GM12878 (cell line): ENCODE results near the gene PLA2G2C. TPM values are rescaled to one million over a fixed set of nuclear protein-coding genes. Genes with fewer than 3 reads are reported as not detected.

ENCODE experiments used
- ATAC-seq: fragments of 200-7000 bp; cut with Tn5 transposase; 3 replicates; pipeline ENCODE4 v1.9.1; 2020; ENCODE audit warnings: mild to moderate bottlenecking, moderate library complexity
- BruUV-seq: library from RNA; stranded (reverse); fragments of 400-500 nt; replicated peaks from 2 replicates; lab custom pipeline; 2021; lab: Mats Ljungman, UMichigan
- CTCF ChIA-PET: fragments of 300-600 bp; sonication (Branson Sonifier 250); formaldehyde crosslinking; extraction: SDS; loops from one replicate; lab custom pipeline; 2021; ENCODE audit warnings: inconsistent platforms; lab: Yijun Ruan, JAX
- POLR2A ChIA-PET: fragments of 350-600 bp; formaldehyde crosslinking; extraction: SDS; loops from one replicate; lab custom pipeline; 2021; ENCODE audit warnings: inconsistent platforms; lab: Charles Lee
- RAD21 ChIA-PET: fragments of 300-600 bp; sonication (Branson Sonifier 250); formaldehyde crosslinking; loops from one replicate; lab custom pipeline; 2023; ENCODE audit warnings: antibody characterized with exemption; ENCODE audit not compliant: unreplicated experiment; lab: Charles Lee
- SMC1A ChIA-PET: fragments of 300-600 bp; sonication (Branson Sonifier 250); formaldehyde crosslinking; loops from one replicate; lab custom pipeline; 2023; ENCODE audit not compliant: unreplicated experiment, uncharacterized antibody; lab: Charles Lee
- DNase-seq: peaks from one replicate; pipeline ENCODE4 v3.0.0-alpha.2; 2011; ENCODE audit warnings: low read depth, low spot score
- FAIRE-seq: peaks from 3 replicates; lab custom pipeline; 2011; peaks lifted over from hg19 to GRCh38; lab: Jason Lieb, UNC
- H2AFZ ChIP-seq: 2 replicates; pipeline ENCODE4 v1.6.0; 2011; ENCODE audit warnings: low read depth, low read length, control low read depth; ENCODE audit not compliant: control insufficient read depth
- H3K27ac ChIP-seq: 2 replicates; pipeline ENCODE4 v1.5.1; 2011; ENCODE audit warnings: control low read depth; ENCODE audit not compliant: control insufficient read depth, insufficient read depth
- H3K27me3 ChIP-seq, 2 experiments: replicated peaks in 1 of 2; 2 replicates each; pipeline versions ENCODE4 v1.6.0 to v1.6.1; 2011; ENCODE audit warnings: low read length in 1 of 2; ENCODE audit not compliant: control insufficient read depth in 2 of 2, insufficient read depth in 2 of 2
- H3K36me3 ChIP-seq, 2 experiments: 2 replicates each; pipeline ENCODE4 v1.5.1; 2011; ENCODE audit warnings: low read length in 1 of 2; ENCODE audit not compliant: control insufficient read depth in 2 of 2, insufficient read depth in 2 of 2
- H3K4me1 ChIP-seq: 2 replicates; pipeline ENCODE4 v1.6.1; 2011; ENCODE audit warnings: mild to moderate bottlenecking, low read length, moderate library complexity, mixed read lengths; ENCODE audit not compliant: control insufficient read depth, insufficient read depth
- H3K4me2 ChIP-seq: 2 replicates; pipeline ENCODE4 v1.6.0; 2011; ENCODE audit warnings: control low read depth; ENCODE audit not compliant: control insufficient read depth, insufficient read depth
- H3K4me3 ChIP-seq: fragments of 200-600 bp; sonication (generic); 2 replicates; pipeline ENCODE4 v1.5.1; 2016
- H3K79me2 ChIP-seq: 2 replicates; pipeline ENCODE4 v1.6.0; 2011; ENCODE audit warnings: low read length; ENCODE audit not compliant: control insufficient read depth, insufficient read depth
- H3K9ac ChIP-seq: 2 replicates; pipeline ENCODE4 v1.8.0; 2011; ENCODE audit warnings: low read length, control low read depth, mixed read lengths; ENCODE audit not compliant: control insufficient read depth, insufficient read depth
- H3K9me3 ChIP-seq: replicated peaks from 3 replicates; pipeline ENCODE4 v1.5.1; 2011; ENCODE audit warnings: mild to moderate bottlenecking, low read length; ENCODE audit not compliant: control insufficient read depth, insufficient read depth
- H4K20me1 ChIP-seq: 2 replicates; pipeline ENCODE4 v1.6.0; 2011; ENCODE audit not compliant: control insufficient read depth, insufficient read depth
- FOS ChIP-seq: IDR thresholded peaks from 3 replicates; pipeline ENCODE4 v1.6.1; 2011; ENCODE audit warnings: borderline replicate concordance; ENCODE audit not compliant: insufficient read length; ENCODE audit errors: extremely low read depth
- FOXK2 ChIP-seq: fragments of 450-650 bp; IDR thresholded peaks from 2 replicates; pipeline ENCODE4 v1.6.1; 2017; ENCODE audit warnings: mild to moderate bottlenecking, moderate library complexity
- HDGF ChIP-seq: fragments of 450-650 bp; IDR thresholded peaks from 2 replicates; pipeline ENCODE4 v1.6.1; 2016; ENCODE audit warnings: antibody characterized with exemption
- IRF4 ChIP-seq: IDR thresholded peaks from 2 replicates; pipeline ENCODE4 v1.6.1; 2011; ENCODE audit warnings: low read depth, low read length
- NFYA ChIP-seq: IDR thresholded peaks from 2 replicates; pipeline ENCODE4 v1.6.1; 2011; ENCODE audit warnings: low read depth, mild to moderate bottlenecking, low read length, improper control_type of control experiment, borderline replicate concordance
- SUPT20H ChIP-seq: IDR thresholded peaks from 2 replicates; pipeline ENCODE4 v1.6.1; 2011; ENCODE audit warnings: low read depth, mild to moderate bottlenecking, low read length, moderate library complexity, borderline replicate concordance; ENCODE audit not compliant: control insufficient read depth
- TCF3 ChIP-seq: IDR thresholded peaks from 2 replicates; pipeline ENCODE4 v1.6.1; 2012; ENCODE audit warnings: low read depth, mild to moderate bottlenecking, low read length, borderline replicate concordance; ENCODE audit not compliant: insufficient read depth
- ZNF217 ChIP-seq: fragments of 450-650 bp; IDR thresholded peaks from 2 replicates; pipeline ENCODE4 v1.6.1; 2017; ENCODE audit warnings: antibody characterized with exemption, mild to moderate bottlenecking
- WGBS: methylation state at CpG from one replicate; pipeline ENCODE4 v1.1.6; 2016; ENCODE audit warnings: low lambda C conversion rate; ENCODE audit not compliant: insufficient replicate concordance, insufficient coverage; ENCODE audit errors: missing lambda C conversion rate; 5-methylcytosine and 5-hydroxymethylcytosine counted together
- in situ Hi-C: fragments of 300-500 bp; cut with MboI; formaldehyde crosslinking; loops from 9 replicates; pipeline ENCODE4 v1.14.3; 2018; ENCODE audit warnings: mixed read lengths
- intact Hi-C: fragments of 100-400 bp; cut with micrococcal nuclease; formaldehyde crosslinking; loops from one replicate; pipeline ENCODE4 v1.14.2; 2022; ENCODE audit not compliant: unreplicated experiment
- polyA plus RNA-seq, 11 experiments: library from polyadenylated mRNA; depleted of rRNA in 4 of 11; unstranded in 6 of 11; stranded (reverse) in 5 of 11; fragments of >200 nt; fragmentation: Nextera tagmentation in 4 of 11; fragmentation: Illumina TruSeq in 1 of 11; extraction: Ambion mirVana in 4 of 11; extraction: Trizol in 1 of 11; gene quantifications; 1 replicate in 1 of 11; 2 replicates in 10 of 11; pipeline versions ENCODE4 v1.2.1 to v1.2.3, GENCODE V29; 2011 to 2016; ENCODE audit warnings: inconsistent platforms in 2 of 11, missing spikeins in 2 of 11, low read depth in 1 of 11
- total RNA-seq, 4 experiments: library from RNA; depleted of rRNA in 3 of 4; stranded (reverse); fragments of >200 nt in 3 of 4; fragmentation: Illumina TruSeq in 1 of 4; extraction: Trizol in 1 of 4; gene quantifications; 2 replicates each; pipeline versions ENCODE4 v1.2.1 to v1.2.3, GENCODE V29; 2013 to 2021
- TF ChIP-seq, protein P1 (sequence below): IDR thresholded peaks from 2 replicates; pipeline ENCODE4 v1.6.1; 2011; ENCODE audit warnings: borderline replicate concordance, low read depth, mild to moderate bottlenecking, moderate library complexity, low read length; ENCODE audit not compliant: insufficient read depth, poor library complexity, severe bottlenecking
- TF ChIP-seq, protein P2 (sequence below): IDR thresholded peaks from 2 replicates; pipeline ENCODE4 v1.6.1; 2011; ENCODE audit warnings: low read depth, mild to moderate bottlenecking, low read length, moderate library complexity, borderline replicate concordance; ENCODE audit errors: extremely low read depth
- TF ChIP-seq, protein P3 (sequence below): fragments of 450-650 bp; IDR thresholded peaks from 2 replicates; pipeline ENCODE4 v1.6.1; 2017; ENCODE audit warnings: mild to moderate bottlenecking, moderate library complexity

PLA2G2C gene
- total and polyA plus RNA-seq, 10 of the 15 experiments (the other 5 are each of a cell fraction or from before 2014, with no cell fraction given), result 0.05 TPM; not detected in 9

DNA sequence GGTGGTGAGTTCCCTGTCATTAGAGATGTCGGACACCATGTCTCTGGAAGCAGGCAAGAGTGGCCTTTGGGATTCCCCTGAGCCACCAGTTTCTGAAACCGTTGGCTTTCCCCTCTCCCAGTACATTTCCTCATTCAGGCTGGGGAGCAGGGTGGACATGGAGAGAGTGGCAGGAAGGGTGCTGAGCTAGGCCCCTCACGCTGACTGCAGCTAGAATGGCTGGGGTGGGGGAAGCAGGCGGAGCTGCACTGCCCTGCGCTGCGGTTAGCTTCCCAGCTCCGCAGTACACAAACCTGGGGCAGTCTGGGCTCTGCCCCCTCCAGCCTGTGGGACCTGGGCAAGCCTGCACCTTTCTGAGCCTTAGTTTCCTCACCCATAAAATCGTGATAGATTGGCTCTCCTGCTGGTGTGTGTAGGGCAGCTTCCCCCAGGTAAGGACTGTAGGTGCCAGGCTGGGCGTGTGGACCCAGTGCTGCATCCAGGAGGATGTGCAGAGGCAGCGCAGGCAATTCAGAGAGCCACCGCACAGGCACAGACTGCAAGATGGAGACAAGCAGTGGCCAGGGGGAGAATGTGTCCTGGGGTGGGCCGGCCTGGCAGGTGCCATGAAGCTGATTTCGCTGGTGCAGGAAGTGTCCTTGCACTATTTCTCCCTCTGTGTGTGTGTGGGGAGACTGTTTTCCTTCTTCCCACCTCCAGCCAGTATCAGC, 44.2 kb downstream of the PLA2G2C start (continued):
- TF ChIP-seq, protein P1, sequence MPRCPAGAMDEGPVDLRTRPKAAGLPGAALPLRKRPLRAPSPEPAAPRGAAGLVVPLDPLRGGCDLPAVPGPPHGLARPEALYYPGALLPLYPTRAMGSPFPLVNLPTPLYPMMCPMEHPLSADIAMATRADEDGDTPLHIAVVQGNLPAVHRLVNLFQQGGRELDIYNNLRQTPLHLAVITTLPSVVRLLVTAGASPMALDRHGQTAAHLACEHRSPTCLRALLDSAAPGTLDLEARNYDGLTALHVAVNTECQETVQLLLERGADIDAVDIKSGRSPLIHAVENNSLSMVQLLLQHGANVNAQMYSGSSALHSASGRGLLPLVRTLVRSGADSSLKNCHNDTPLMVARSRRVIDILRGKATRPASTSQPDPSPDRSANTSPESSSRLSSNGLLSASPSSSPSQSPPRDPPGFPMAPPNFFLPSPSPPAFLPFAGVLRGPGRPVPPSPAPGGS, result no peak

DNA sequence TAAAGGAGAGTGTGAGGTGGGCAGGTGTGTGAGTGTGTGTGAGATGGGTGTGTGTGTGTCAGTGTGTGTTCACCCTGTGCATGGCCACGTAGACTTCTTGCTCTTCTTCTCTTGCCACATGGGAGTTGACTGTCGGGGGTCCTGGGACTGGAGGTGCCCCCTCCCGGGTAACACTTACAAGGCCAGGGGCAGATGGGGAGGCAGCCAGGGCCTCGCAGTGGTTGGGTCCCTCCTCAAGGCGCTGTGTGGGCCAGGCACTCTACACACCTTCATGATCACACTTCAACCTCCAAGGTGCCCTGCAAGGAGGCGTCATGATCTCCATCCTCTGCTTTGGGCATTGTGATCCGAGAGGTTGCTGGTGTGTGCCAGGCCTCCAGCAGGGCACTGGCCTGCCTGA, 44.9 kb downstream of the PLA2G2C start:
- ChIA-PET RAD21 (no interaction called here), CTCF (no interaction called here), SMC1A (no interaction called here), POLR2A (no interaction called here)
- intact Hi-C loops, result no loop called here
- no peak for DNase-seq
- H3K9me3 ChIP-seq, result no peaks in the 10 kb centered on the region
- ATAC-seq, result no peak
- 39% methylated on average over 7 of the region's 7 CpGs for WGBS
- no peaks in the 10 kb centered on the region for H3K79me2 ChIP-seq
- no peak overlapping the region for H3K4me2 ChIP-seq
- H3K4me3 ChIP-seq, result no peak overlapping the region
- no peaks in the 10 kb centered on the region for H3K27me3 ChIP-seq
- no peak overlapping the region for H2AFZ ChIP-seq
- BruUV-seq, result no TSS peak
- H3K4me1 ChIP-seq, result no peaks in the 10 kb centered on the region
- H3K27ac ChIP-seq, result no peak overlapping the region
- no peak overlapping the region for H3K9ac ChIP-seq
- no peak for FAIRE-seq
- no peaks in the 10 kb centered on the region for H3K36me3 ChIP-seq
- no peak for TF ChIP-seq TCF3
- no peak for TF ChIP-seq HDGF
- TF ChIP-seq, protein P2, sequence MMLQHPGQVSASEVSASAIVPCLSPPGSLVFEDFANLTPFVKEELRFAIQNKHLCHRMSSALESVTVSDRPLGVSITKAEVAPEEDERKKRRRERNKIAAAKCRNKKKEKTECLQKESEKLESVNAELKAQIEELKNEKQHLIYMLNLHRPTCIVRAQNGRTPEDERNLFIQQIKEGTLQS, result no peak
- TF ChIP-seq, protein P3, sequence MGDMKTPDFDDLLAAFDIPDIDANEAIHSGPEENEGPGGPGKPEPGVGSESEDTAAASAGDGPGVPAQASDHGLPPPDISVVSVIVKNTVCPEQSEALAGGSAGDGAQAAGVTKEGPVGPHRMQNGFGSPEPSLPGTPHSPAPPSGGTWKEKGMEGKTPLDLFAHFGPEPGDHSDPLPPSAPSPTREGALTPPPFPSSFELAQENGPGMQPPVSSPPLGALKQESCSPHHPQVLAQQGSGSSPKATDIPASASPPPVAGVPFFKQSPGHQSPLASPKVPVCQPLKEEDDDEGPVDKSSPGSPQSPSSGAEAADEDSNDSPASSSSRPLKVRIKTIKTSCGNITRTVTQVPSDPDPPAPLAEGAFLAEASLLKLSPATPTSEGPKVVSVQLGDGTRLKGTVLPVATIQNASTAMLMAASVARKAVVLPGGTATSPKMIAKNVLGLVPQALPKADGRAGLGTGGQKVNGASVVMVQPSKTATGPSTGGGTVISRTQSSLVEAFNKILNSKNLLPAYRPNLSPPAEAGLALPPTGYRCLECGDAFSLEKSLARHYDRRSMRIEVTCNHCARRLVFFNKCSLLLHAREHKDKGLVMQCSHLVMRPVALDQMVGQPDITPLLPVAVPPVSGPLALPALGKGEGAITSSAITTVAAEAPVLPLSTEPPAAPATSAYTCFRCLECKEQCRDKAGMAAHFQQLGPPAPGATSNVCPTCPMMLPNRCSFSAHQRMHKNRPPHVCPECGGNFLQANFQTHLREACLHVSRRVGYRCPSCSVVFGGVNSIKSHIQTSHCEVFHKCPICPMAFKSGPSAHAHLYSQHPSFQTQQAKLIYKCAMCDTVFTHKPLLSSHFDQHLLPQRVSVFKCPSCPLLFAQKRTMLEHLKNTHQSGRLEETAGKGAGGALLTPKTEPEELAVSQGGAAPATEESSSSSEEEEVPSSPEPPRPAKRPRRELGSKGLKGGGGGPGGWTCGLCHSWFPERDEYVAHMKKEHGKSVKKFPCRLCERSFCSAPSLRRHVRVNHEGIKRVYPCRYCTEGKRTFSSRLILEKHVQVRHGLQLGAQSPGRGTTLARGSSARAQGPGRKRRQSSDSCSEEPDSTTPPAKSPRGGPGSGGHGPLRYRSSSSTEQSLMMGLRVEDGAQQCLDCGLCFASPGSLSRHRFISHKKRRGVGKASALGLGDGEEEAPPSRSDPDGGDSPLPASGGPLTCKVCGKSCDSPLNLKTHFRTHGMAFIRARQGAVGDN, result no peak
- TF ChIP-seq IRF4, result no peak
- no peak for TF ChIP-seq SUPT20H
- TF ChIP-seq NFYA, result no peak
- no peak for TF ChIP-seq ZNF217
- no peak for TF ChIP-seq FOS
- no peak for TF ChIP-seq FOXK2
- no peaks in the 10 kb centered on the region for H4K20me1 ChIP-seq
- in situ Hi-C loops, result no loop called here
